T-cell (primary cell): ENCODE results near the gene PROKR2. TPM values are rescaled to one million over a fixed set of nuclear protein-coding genes. Genes with fewer than 3 reads are reported as not detected.

Experiments
- ATAC-seq, 4 experiments: fragments of 200-7000 bp in 3 of 4; fragments of 150-1000 bp in 1 of 4; cut with Tn5 transposase; replicated peaks in 1 of 4; 1 replicate in 3 of 4; 2 replicates in 1 of 4; pipeline ENCODE4 v1.10.0; 2021; ENCODE audit warnings: moderate library complexity in 3 of 4, mild to moderate bottlenecking in 2 of 4, moderate number of reproducible peaks in 1 of 4
- CTCF ChIA-PET, 2 donors: fragments of 300-600 bp; sonication (Branson Sonifier 250); formaldehyde crosslinking; loops; one replicate each; lab custom pipeline; 2022; ENCODE audit warnings: antibody characterized with exemption in 2 of 2; lab: Charles Lee
- POLR2A ChIA-PET, 2 donors: fragments of 300-600 bp; sonication (Branson Sonifier 250); formaldehyde crosslinking; loops; one replicate each; lab custom pipeline; 2022; ENCODE audit warnings: antibody characterized with exemption in 2 of 2; lab: Charles Lee
- DNase-seq, 35 experiments: peaks; one replicate each; pipeline versions ENCODE4 v3.0.0 to v3.0.0-alpha.2; 2013 to 2023
- H3K27ac ChIP-seq: one replicate; pipeline ENCODE4 v1.5.1; 2013; ENCODE audit warnings: low read length
- H3K27me3 ChIP-seq, 2 experiments: replicated peaks in 1 of 2; 1 replicate in 1 of 2; 2 replicates in 1 of 2; pipeline versions ENCODE4 v1.6.1 to v1.7.0; 2013; ENCODE audit warnings: low read length in 1 of 2, mixed read lengths in 1 of 2; ENCODE audit not compliant: control insufficient read depth in 2 of 2, insufficient read depth in 2 of 2; ENCODE audit errors: extremely low read depth in 1 of 2
- H3K36me3 ChIP-seq, 2 donors: 1 replicate in 1 of 2; 2 replicates in 1 of 2; pipeline versions ENCODE4 v1.6.1 to v1.7.0; 2013; ENCODE audit warnings: low read length in 1 of 2; ENCODE audit not compliant: control insufficient read depth in 2 of 2, insufficient read depth in 1 of 2; ENCODE audit errors: extremely low read depth in 1 of 2
- H3K4me1 ChIP-seq, 2 experiments: 1 replicate in 1 of 2; 2 replicates in 1 of 2; pipeline versions ENCODE4 v1.6.1 to v1.7.0; 2013; ENCODE audit warnings: low read length in 2 of 2, mixed read lengths in 1 of 2; ENCODE audit not compliant: insufficient read depth in 2 of 2, control insufficient read depth in 1 of 2; ENCODE audit errors: extremely low read depth in 1 of 2
- H3K4me3 ChIP-seq, 2 donors: 1 replicate in 1 of 2; 2 replicates in 1 of 2; pipeline versions ENCODE4 v1.5.1 to v1.7.0; 2013; ENCODE audit warnings: mild to moderate bottlenecking in 2 of 2, low read length in 1 of 2, moderate library complexity in 1 of 2; ENCODE audit not compliant: control insufficient read depth in 1 of 2; ENCODE audit errors: extremely low read depth in 1 of 2
- H3K9me3 ChIP-seq: 2 replicates; pipeline ENCODE4 v1.7.0; 2013
- H3K27ac Mint-ChIP-seq, 2 donors: one replicate each; pipeline ENCODE4 v1.8.0; 2020 to 2021; ENCODE audit warnings: mild to moderate bottlenecking in 2 of 2, mixed read lengths in 2 of 2
- H3K27me3 Mint-ChIP-seq, 2 donors: one replicate each; pipeline ENCODE4 v1.8.0; 2021 to 2022; ENCODE audit warnings: mixed read lengths in 2 of 2
- H3K36me3 Mint-ChIP-seq: one replicate; pipeline ENCODE4 v1.8.0; 2021; ENCODE audit warnings: mixed read lengths
- H3K4me1 Mint-ChIP-seq, 3 donors: one replicate each; pipeline ENCODE4 v1.8.0; 2020 to 2022; ENCODE audit warnings: mixed read lengths in 3 of 3, mild to moderate bottlenecking in 1 of 3
- H3K4me3 Mint-ChIP-seq, 3 donors: one replicate each; pipeline ENCODE4 v1.8.0; 2020 to 2022; ENCODE audit warnings: mild to moderate bottlenecking in 3 of 3, mixed read lengths in 3 of 3, moderate library complexity in 3 of 3
- H3K9me3 Mint-ChIP-seq, 3 donors: one replicate each; pipeline ENCODE4 v1.8.0; 2020 to 2022; ENCODE audit warnings: mixed read lengths in 3 of 3
- WGBS: methylation state at CpG from one replicate; pipeline ENCODE4 v1.1.5; 2013; ENCODE audit warnings: missing lambda C conversion rate; ENCODE audit not compliant: insufficient coverage; 5-methylcytosine and 5-hydroxymethylcytosine counted together
- total RNA-seq, 35 experiments: library from RNA in 6 of 35; stranded (reverse) in 6 of 35; fragments of 120-200 nt in 1 of 35; gene quantifications; one replicate each; pipeline versions ENCODE4 v1.2.1 to v1.2.4 and lab custom pipeline; 2013 to 2026

The PROKR2 gene
- total RNA-seq, 5 donors from 2014 or later (not counting 1 experiment from before 2014, with no cell fraction given) = 0.33 TPM; not detected in 4

DNA sequence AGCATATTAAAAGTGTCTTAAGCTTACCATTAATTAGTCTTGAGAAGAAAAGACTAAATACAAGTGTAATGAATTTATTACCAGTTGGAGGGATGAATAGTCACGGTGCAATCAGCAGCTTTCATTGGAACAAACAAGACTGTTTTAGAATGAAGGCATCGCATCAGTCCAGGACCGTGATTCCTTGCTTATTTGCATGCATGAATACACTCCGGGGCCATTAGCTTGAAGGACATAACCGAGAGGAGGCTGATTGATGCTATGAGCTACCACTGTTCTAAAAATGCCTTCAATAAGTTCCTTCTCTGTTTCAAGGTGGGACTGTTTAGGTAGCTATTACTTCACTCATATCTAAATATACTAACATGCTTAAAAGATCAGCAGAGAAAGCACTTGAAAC is 17.9 kb downstream of the PROKR2 start:
- Mint-ChIP-seq H3K27ac (no peak overlapping the region), H3K27me3 (peaks cover 45 to 47% of the 10 kb centered on the region in 2 donors), H3K4me1 (peaks cover 0 to 12% (median 5%) of the 10 kb centered on the region in 3 donors), H3K36me3 (no peaks in the 10 kb centered on the region), H3K9me3 (no peaks in the 10 kb centered on the region), H3K4me3 (no peak overlapping the region)
- DNase-seq (no peak), ATAC-seq (no peak)
- 56% methylated on average over 1 of the region's 5 CpGs for WGBS
- H3K27me3 ChIP-seq = peaks cover 3 to 17% of the 10 kb centered on the region in 2 experiments
- no peak overlapping the region for H3K4me3 ChIP-seq
- H3K4me1 ChIP-seq = peaks cover 2 to 6% of the 10 kb centered on the region in 2 experiments
- H3K9me3 ChIP-seq = no peaks in the 10 kb centered on the region
- ChIA-PET POLR2A (no interaction called here), CTCF (no interaction called here)
- H3K36me3 ChIP-seq = no peaks in the 10 kb centered on the region
- H3K27ac ChIP-seq = no peak overlapping the region

DNA sequence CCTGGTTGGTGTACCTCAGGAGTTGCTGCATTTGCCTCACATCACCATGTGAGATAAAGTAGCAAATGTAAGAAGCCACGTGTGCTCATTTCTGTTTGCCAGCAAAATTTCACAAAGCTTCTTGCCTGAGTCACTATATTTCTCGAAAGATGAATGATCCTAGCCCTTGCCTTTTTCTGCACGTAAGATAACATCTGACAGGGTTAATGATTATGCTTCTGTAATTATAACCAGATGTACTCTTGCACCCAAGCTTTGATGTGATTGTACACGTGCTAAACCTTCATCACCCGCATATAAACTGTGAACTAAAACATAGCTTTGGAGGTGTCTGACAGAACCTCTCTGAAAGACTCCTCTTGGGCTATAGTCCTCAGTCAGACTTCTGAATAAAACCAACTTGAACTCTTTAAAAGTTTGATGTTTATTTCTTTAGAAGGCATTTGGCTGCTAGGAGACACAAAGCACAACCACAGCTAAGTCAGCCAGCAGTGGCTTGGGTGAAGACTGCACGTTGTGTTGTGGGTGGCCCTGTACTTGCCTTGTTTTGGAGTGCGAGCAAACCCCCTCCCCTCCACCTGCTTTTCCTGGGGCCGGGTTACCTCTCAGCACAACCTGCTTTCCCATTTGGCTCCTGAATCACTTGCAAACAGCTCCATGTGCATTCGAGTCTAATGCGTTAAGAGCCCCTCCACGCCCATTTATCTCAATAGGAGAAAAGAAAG is 19.3 kb downstream of the PROKR2 start:
- peaks cover 2 to 6% of the 10 kb centered on the region in 2 experiments for H3K4me1 ChIP-seq
- H3K4me3 Mint-ChIP-seq = no peak overlapping the region
- POLR2A ChIA-PET = no interaction called here
- H3K27me3 Mint-ChIP-seq = peaks cover 41 to 47% of the 10 kb centered on the region in 2 donors
- H3K27ac ChIP-seq = no peak overlapping the region
- ATAC-seq = no peak
- no peak overlapping the region for H3K4me3 ChIP-seq
- H3K9me3 ChIP-seq = no peaks in the 10 kb centered on the region
- H3K27me3 ChIP-seq = peaks cover 3 to 15% of the 10 kb centered on the region in 2 experiments
- 79% methylated on average over 5 of the region's 11 CpGs for WGBS
- H3K27ac Mint-ChIP-seq = no peak overlapping the region
- peak in 1 of 35 experiments; percentile 12 for DNase-seq
- CTCF ChIA-PET = no interaction called here
- no peaks in the 10 kb centered on the region for H3K36me3 ChIP-seq
- no peaks in the 10 kb centered on the region for H3K36me3 Mint-ChIP-seq
- no peaks in the 10 kb centered on the region for H3K9me3 Mint-ChIP-seq
- peaks cover 0 to 12% (median 5%) of the 10 kb centered on the region in 3 donors for H3K4me1 Mint-ChIP-seq

DNA sequence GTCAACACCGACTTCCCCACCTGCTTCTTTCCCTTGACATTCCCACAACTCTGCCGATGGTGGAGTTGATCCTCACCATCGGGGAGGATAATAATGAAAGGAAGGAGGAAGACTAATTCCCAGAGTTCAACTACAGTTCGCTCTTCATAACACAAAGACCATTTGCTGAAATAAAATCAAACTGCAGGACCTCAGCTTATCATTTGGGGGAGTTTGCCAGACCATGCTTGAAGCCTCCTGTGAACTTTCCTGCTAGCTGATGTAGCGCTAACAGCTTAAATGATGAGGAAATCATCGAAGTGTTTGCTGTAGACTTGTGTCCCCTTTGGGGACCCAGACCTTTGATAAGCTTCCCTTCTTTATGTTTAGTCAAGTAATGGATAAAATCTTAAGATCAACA is 26.2 kb downstream of the PROKR2 start:
- Histone ChIP-seq H3K27ac (no peak overlapping the region), H3K4me3 (no peak overlapping the region), H3K4me1 (no peaks in the 10 kb centered on the region), H3K27me3 (peaks cover 0 to 11% of the 10 kb centered on the region in 2 experiments), H3K9me3 (no peaks in the 10 kb centered on the region), H3K36me3 (no peaks in the 10 kb centered on the region)
- POLR2A ChIA-PET = no interaction called here
- ATAC-seq (no peak), DNase-seq (no peak)
- Mint-ChIP-seq H3K4me3 (no peak overlapping the region), H3K4me1 (no peaks in the 10 kb centered on the region), H3K27ac (no peak overlapping the region), H3K36me3 (no peaks in the 10 kb centered on the region), H3K27me3 (peaks cover 27 to 28% of the 10 kb centered on the region in 2 donors), H3K9me3 (peaks cover 0 to 3% (median 0%) of the 10 kb centered on the region in 3 donors)
- WGBS = no CpG with 5 or more reads among the region's 6 CpGs
- CTCF ChIA-PET = no interaction called here

DNA sequence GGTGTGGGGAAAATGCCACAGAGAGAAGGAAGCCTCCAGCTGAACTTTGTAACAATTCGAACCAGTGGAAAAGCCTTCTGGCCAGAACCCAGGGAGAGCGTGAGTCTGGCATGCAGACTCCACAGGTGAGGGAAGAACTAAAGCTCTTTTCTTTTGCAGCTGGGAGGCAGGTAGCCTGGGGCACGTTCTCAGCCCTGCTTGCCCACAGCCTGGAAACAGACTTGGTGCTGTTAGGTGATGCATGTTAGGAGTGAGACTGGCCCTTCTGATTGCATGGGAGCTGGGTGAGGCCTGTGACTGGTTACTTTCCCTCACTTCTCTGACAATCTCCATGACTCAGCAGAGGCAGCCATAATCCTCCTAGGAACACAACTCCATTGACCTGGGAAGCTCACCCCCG is 34.2 kb downstream of the PROKR2 start:
- CTCF ChIA-PET = no interaction called here
- no peaks in the 10 kb centered on the region for H3K4me1 ChIP-seq
- WGBS = 62% methylated on average over 3 of the region's 4 CpGs
- H3K36me3 ChIP-seq = no peaks in the 10 kb centered on the region
- no peaks in the 10 kb centered on the region for H3K9me3 ChIP-seq
- no peak overlapping the region for H3K27ac ChIP-seq
- peaks cover 0 to 12% of the 10 kb centered on the region in 2 experiments for H3K27me3 ChIP-seq
- H3K36me3 Mint-ChIP-seq = no peaks in the 10 kb centered on the region
- ATAC-seq = no peak
- peaks cover 44 to 49% of the 10 kb centered on the region in 2 donors for H3K27me3 Mint-ChIP-seq
- POLR2A ChIA-PET = no interaction called here
- H3K4me3 Mint-ChIP-seq = no peak overlapping the region
- peaks cover 3 to 5% (median 5%) of the 10 kb centered on the region in 3 donors for H3K9me3 Mint-ChIP-seq
- H3K27ac Mint-ChIP-seq = no peak overlapping the region
- H3K4me3 ChIP-seq = no peak overlapping the region
- no peaks in the 10 kb centered on the region for H3K4me1 Mint-ChIP-seq
- DNase-seq = no peak

DNA sequence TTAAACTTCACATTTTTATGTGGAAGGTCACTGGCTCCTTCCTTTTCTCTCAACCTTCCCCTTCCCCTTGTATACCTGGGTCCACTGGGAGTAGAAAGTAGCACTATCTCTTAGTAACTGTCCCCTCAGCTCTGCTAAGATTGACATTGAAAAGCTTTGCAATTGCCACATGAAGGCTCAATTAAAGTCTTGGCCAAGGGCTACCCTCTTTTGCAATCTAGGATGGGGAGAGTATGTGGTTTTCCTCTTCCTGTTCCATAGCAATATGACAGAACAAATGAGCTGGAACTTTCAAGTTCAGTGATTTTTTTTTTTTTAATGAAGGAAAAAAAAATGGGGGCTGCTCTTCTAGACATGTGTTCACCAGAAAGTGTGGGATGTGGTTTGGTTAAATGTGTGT is 37.1 kb downstream of the PROKR2 start:
- ChIA-PET CTCF (interaction anchor here in 1 of 2 donors (0.6 kb wide), 1 partner anchor 11 kb away, joined by 6 read pairs; no protein-coding TSS in a partner anchor), POLR2A (no interaction called here)
- peaks cover 44 to 48% of the 10 kb centered on the region in 2 donors for H3K27me3 Mint-ChIP-seq
- Histone ChIP-seq H3K36me3 (no peaks in the 10 kb centered on the region), H3K4me3 (no peak overlapping the region), H3K27ac (no peak overlapping the region), H3K9me3 (no peaks in the 10 kb centered on the region), H3K27me3 (peaks cover 0 to 16% of the 10 kb centered on the region in 2 experiments), H3K4me1 (no peaks in the 10 kb centered on the region)
- no peak for ATAC-seq
- H3K4me1 Mint-ChIP-seq = no peaks in the 10 kb centered on the region
- no peak overlapping the region for H3K4me3 Mint-ChIP-seq
- DNase-seq = no peak
- no peak overlapping the region for H3K27ac Mint-ChIP-seq
- peaks cover 0 to 5% (median 3%) of the 10 kb centered on the region in 3 donors for H3K9me3 Mint-ChIP-seq
- no peaks in the 10 kb centered on the region for H3K36me3 Mint-ChIP-seq

DNA sequence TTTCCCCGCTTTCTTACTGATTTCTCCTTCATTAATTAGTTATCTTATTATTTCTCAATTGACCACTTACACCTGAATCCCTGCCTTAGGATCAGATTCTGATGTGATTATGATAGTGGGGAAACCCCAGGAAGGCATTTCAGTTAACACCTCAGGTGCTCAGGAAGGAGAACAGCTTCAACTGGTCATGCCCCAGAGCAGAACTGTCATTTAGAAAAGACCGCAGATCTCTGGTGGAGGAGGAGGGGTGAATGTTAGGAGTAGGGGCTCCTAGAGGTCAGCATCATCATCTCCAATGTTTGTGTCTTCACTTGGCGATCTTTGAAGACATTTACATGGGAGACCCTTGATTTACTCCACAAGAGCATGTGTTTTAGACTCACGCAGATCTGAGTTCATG is 44.5 kb downstream of the PROKR2 start:
- Mint-ChIP-seq H3K4me3 (no peak overlapping the region), H3K27me3 (peaks cover 18 to 27% of the 10 kb centered on the region in 2 donors), H3K36me3 (no peaks in the 10 kb centered on the region), H3K9me3 (no peaks in the 10 kb centered on the region), H3K4me1 (peaks cover 0 to 9% (median 4%) of the 10 kb centered on the region in 3 donors), H3K27ac (no peak overlapping the region)
- no peaks in the 10 kb centered on the region for H3K36me3 ChIP-seq
- H3K27me3 ChIP-seq = peaks cover 0 to 3% of the 10 kb centered on the region in 2 experiments
- POLR2A ChIA-PET = no interaction called here
- 75% methylated on average over 1 of the region's 4 CpGs for WGBS
- no peak for DNase-seq
- CTCF ChIA-PET = no interaction called here
- no peak overlapping the region for H3K4me3 ChIP-seq
- no peak overlapping the region for H3K27ac ChIP-seq
- no peaks in the 10 kb centered on the region for H3K9me3 ChIP-seq
- no peak for ATAC-seq
- H3K4me1 ChIP-seq = peaks cover 0 to 15% of the 10 kb centered on the region in 2 experiments
